Stimulated activated CD8-positive, alpha-beta memory T cell treated with anti-CD3 and anti-CD28 coated beads, Interleukin-7, amount 100 ng/mL, for 24 hours (primary cell): ENCODE data around the gene GPALPP1.
"Not testable (repeated sequence)": the region's sequence is repeated elsewhere in the genome, so short reads cannot be mapped to it uniquely, and the experiment has no call there.

ENCODE experiments used
- DNase-seq: peaks from one replicate; pipeline ENCODE4 v3.0.0-alpha.2; 2020; ENCODE audit warnings: low read depth

GPALPP1 gene

DNA sequence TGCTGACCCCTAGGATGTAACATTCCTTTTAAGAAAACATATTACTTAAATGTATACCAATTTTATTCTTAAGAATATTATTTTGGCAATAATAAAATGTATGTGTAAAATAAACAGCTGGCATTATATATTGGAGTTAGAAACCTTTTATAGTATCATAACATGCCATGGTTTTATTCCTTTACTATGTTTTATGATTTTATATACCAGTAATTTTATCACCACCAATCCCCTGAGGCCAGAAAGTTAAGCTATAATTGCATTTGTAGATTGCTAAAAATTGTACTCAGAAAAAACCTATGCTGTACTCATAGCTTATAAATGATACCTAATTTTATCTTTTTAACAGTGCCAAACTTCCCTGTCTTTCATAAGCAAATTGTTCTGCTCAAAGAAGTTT, 17.9 kb downstream of the GPALPP1 start:
- no peak for DNase-seq

- no peak for DNase-seq
These were observed 18.5 kb downstream of the GPALPP1 start for GRCh38 chr13:45007823-45008222.

GRCh38 chr13:45011198-45011597, 21.9 kb downstream of the GPALPP1 start:
- no peak for DNase-seq

- DNase-seq, result no peak
These were observed 26.0 kb downstream of the GPALPP1 start for GRCh38 chr13:45015300-45015699.

- DNase-seq, result no peak
These were observed 27.6 kb downstream of the GPALPP1 start for GRCh38 chr13:45016792-45017425.

DNA sequence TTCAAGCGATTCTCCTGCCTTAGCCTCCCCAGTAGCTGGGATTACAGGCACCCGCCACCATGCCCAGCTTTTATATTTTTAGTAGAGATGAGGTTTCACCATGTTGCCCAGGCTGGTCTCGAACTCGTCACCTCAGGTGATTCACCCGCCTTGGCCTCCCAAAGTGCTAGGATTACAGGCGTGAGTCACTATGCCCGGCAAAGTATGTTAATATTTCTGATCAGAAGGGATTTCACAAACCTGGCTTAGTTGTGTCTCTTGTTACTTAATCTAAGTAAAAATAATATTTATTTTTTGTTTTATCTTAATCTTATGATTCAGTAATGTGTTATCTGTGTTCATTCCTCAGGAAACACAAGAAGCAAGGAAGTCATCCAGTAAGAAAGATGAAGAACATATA, 30.6 kb downstream of the GPALPP1 start:
- DNase-seq, result not testable (repeated sequence)

GRCh38 chr13:45021250-45021649, 31.9 kb downstream of the GPALPP1 start:
- no peak for DNase-seq

DNA sequence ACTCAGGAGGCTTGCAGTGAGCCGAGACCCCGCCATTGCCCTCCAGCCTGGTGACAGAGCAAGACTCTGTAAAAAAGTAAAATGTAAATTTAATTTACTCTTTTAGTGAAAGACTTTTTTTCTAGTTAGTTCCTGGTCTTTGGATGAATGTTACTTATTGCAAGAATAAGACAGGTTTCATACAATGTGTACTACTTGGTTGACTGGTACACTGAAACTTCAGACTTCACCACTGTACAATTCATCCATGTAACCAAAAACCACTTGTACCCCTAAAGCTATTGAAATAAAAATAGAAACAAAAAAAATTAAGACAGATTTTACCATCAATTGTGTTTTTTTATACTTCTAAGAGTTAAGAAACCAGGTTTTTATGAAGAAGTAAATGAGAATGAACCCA, 35.5 kb downstream of the GPALPP1 start:
- DNase-seq, result no peak

DNA sequence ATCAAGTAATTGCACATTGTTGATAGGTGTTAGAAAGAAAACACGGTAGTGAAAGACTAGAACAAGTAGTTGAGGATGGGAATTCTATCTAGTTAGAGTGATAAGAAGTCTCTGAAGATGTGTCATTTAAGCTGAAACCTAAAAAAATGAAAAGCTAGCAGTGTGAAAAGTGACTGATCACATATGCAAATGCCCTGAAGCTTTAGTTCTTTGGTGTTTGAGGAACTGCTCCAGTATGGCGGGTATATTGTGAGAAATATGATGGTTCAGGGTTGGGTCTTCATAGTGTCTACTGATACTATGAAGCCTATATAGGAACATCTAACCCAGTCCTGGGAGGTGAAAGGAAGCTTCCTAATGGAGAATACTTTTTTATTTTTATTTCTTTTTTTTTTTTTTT, 45.0 kb downstream of the GPALPP1 start:
- no peak for DNase-seq

DNA sequence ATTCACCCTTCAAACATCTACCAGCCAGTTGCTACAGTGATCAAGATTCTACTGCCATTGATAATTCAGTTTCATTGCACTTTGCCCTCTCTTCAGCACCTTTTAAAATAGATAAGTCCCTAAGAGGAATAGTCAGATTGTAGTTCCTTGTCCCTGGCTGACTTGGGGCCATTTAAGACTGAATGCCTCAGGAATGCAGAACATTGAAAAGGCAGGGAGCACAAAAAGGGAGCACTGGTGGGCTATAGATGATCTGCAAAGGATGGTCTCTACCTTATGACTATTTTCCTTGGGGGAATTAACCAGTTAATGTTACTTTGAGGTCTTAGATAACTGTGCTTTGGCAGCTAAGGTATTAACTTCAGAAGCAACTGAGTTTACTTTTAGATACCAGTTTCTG, 46.9 kb downstream of the GPALPP1 start:
- DNase-seq, result no peak

GRCh38 chr13:45040173-45040572, 50.8 kb downstream of the GPALPP1 start:
- no peak for DNase-seq

DNA sequence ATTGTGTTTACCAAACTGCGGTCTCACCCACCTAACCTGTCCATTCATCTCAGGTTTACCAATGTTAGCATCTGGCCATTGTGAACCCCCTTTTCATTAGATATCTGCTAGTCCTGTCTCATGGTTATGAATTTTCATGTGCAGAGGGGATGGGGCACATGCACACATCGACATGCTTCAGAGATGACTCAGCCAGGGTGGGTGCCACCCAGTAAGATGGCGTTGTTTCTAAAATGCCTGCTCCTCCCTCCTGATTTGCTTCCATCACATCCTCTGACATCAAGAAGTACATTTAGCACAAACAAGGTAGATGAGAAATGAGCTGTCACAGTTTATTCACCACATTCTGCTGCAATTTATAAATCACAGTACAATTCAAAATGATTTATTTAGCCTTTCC, 51.3 kb downstream of the GPALPP1 start:
- DNase-seq, result no peak

DNA sequence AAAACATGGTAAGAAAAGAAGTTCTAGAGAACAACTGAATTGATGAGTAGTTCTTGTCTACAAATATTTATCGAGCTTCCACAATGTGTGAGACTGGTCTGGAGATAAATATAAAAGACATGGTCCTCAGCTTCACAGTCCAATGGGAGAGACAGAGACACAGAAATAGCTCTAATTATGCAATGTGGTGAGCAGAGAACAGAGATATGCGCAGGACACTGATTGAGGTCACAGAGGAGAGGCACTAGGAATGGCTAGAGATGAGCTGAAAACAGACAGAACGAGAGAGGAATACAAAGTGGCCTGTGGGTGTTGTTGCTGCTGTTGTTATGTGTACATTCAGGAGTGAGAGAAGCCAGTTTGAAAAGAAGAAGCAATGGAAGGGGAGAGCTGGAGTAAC, 53.2 kb downstream of the GPALPP1 start:
- DNase-seq, result no peak

DNA sequence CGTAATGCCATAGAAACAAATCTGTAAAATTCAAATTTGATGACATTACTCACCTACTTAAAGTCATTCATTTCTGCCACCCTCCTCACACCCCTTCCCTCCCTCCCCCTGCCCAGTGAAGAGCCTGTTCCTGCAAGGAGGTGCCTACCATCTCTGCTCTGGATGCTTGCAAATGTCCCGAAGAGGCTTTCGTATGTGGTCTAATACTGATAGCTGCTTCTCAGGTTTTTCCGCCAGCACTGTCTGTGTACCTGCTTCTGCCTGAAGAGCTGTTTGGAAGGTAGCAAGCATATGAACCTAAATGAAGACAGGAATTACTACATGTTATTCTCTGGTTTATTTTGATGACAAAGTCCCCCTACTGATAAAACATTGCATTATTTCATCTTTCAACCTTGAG, 57.1 kb downstream of the GPALPP1 start:
- no peak for DNase-seq

DNA sequence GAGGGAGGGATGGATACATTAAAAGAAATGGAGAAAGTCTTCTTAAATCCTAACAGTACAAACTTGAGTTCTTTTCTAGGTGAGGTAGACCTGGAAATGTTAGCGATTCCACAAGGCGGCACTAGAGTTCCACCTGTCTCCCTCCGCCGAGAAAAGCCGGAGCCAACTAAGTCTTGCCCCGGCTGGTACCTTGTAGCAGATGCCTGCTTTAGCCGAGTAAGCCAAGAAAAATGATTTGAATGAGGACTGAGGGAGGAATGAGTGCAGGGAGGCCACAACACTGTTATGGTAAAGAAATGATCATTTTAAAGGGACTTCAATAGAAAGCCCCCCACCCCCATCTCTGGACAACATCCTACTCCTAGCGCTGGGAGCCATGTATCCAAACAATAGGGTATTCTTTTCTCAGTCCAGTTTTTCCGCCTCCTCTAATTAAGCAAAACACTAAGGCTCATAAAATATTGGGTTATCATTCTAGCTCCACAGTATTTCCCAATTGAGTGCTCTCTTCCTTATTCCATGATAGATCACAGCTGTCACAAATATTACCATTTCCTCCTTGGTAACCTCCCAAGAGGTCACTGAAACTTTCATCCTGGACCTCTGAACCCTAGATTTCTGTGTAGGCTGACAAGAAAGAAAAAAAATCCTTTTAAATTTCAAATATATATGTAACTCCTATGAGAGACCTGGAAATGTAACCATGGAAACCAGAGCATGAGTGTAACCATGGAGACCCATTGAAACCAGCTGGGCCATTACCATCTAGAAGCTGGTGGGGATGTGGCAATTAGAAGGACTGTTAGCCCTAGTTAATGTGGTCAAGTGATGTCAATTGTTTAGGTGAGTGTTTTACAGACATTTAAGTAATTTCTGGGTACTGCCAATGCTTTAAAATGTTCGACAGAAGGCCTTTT, 58.3 kb downstream of the GPALPP1 start:
- DNase-seq, result peak; percentile 55

DNA sequence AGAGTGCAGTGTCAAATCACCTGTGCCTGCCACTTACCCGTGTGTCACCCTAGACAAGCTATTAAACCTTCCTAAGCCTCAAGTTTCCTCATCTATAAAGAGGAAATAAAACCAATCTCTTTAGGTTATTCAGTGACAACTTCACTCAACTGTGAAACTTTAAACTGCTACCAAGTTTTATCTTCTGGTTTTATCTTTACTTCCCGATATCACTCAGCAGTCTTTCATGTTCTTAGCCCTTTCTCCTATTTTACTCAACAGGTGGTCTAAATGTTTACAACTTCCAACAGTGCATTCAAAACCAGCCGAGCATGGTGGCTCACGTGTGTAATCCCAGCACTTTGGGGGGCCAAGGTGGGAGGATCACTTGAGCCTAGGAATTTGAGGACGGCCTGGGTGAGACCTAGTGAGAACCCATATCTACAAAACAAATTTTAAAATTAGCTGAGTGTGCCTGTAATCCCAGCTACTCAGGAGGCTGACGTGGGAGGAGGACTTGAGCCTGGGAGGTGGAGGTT, 59.6 kb downstream of the GPALPP1 start:
- DNase-seq, result no peak

- no peak for DNase-seq
These were observed 60.1 kb downstream of the GPALPP1 start for GRCh38 chr13:45049478-45049877.

DNA sequence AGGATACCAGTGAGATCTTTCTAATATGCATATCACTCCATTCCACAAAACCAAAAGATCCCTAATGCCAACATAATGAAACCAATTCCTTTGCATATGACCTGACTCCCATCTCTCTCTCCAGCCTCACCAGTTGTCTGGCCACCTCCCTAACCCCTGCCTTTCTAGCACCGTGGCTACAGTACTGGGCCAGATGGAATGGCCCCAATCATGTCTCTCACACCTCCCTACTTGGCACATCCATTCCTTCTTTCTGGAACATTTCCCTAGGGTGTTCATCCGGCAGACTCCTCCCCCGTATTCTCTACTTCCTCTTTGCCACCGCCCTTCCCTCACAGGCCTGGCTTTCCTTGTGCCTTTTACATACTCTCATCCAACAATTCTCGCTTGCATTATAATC, 62.0 kb downstream of the GPALPP1 start:
- DNase-seq, result no peak

GRCh38 chr13:45055198-45055901, 66.0 kb downstream of the GPALPP1 start:
- DNase-seq, result peak; percentile 28

- DNase-seq, result no peak
These were observed 66.7 kb downstream of the GPALPP1 start for GRCh38 chr13:45055902-45056648.

- no peak for DNase-seq
These were observed 70.7 kb downstream of the GPALPP1 start for GRCh38 chr13:45060062-45060461.

DNA sequence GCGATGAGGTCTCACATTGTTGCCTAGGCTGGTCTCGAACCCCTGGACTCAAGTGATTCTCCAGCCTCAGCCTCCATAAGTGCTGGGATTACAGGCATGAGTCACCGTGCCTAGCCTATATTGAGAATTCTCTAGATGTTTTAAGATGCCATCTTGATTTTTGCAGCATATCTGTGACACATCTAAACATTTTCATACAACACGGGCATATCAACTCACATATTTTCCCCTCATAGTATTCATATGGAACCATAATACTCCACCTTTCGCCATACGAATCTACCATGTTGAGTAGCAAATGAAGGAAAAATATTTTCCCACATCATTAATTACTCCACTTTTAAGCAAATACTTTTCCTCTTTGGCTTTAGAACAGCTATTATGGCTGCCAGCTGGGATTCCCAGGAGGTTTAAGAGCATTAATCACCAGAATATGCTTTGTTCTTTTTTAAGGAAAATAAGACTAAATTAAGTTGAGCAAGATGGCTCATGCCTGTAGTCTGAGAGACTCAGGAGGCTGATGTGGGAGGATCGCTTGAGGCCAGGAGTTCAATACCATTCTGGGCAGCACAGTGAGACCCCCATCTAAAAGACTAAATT, 74.0 kb downstream of the GPALPP1 start:
- DNase-seq, result no peak
